HCT116 (cell line): ENCODE data around the gene RAMP3. TPM values are rescaled to one million over a fixed set of nuclear protein-coding genes. Genes with fewer than 3 reads are reported as not detected.

Experiments
- ATAC-seq: fragments of 200-7000 bp; cut with Tn5 transposase; 2 replicates; pipeline ENCODE4 v1.9.1; 2020; ENCODE audit warnings: mild to moderate bottlenecking, moderate library complexity
- BruUV-seq: library from RNA; stranded (reverse); fragments of 400-500 nt; replicated peaks from 2 replicates; lab custom pipeline; 2021; lab: Mats Ljungman, UMichigan
- CTCF ChIA-PET: fragments of 300-600 bp; sonication (Branson Sonifier 250); formaldehyde crosslinking; loops from one replicate; lab custom pipeline; 2021; ENCODE audit warnings: antibody characterized with exemption; lab: Charles Lee
- POLR2A ChIA-PET: fragments of 300-600, 350-600 bp; sonication (Branson Sonifier 250); formaldehyde crosslinking; loops from one replicate; lab custom pipeline; 2021; ENCODE audit warnings: antibody characterized with exemption; lab: Charles Lee
- RAD21 ChIA-PET, 2 experiments: fragments of 300-600 bp; sonication (Branson Sonifier 250); formaldehyde crosslinking; loops; one replicate each; lab custom pipeline; 2023; ENCODE audit warnings: low total read pairs in 2 of 2; ENCODE audit not compliant: uncharacterized antibody in 2 of 2, unreplicated experiment in 2 of 2, low non-redundant PET in 1 of 2; lab: Charles Lee
- DNase-seq: peaks from one replicate; pipeline ENCODE4 v3.0.0-alpha.2; 2010; ENCODE audit warnings: low read depth, low spot score
- H2AFZ ChIP-seq: fragments of 200-600 bp; shearing (Covaris generic), sonication (generic); 2 replicates; pipeline ENCODE4 v1.6.1; 2017; ENCODE audit warnings: low read depth, mixed run types, mixed read lengths, antibody characterized with exemption, low read length; ENCODE audit not compliant: poor library complexity, severe bottlenecking
- H3K27ac ChIP-seq: 2 replicates; pipeline ENCODE4 v1.5.1; 2012; ENCODE audit warnings: low read depth, low read length
- H3K27me3 ChIP-seq: fragments of 200-600 bp; sonication (generic); 2 replicates; pipeline ENCODE4 v1.6.1; 2016; ENCODE audit warnings: mixed run types, low read length, mixed read lengths; ENCODE audit not compliant: insufficient read depth
- H3K36me3 ChIP-seq, 2 experiments: fragments of 200-500 bp in 1 of 2; fragments of 200-600 bp in 1 of 2; sonication (Bioruptor generic) in 1 of 2; sonication (generic) in 1 of 2; 2 replicates each; pipeline versions ENCODE4 v1.5.1 to v1.6.1; 2014 to 2016; ENCODE audit warnings: low read length in 2 of 2, inconsistent platforms in 1 of 2, mixed read lengths in 1 of 2, mixed run types in 1 of 2; ENCODE audit not compliant: insufficient read depth in 2 of 2, control insufficient read depth in 1 of 2
- H3K4me1 ChIP-seq, 2 experiments: fragments of 200-600 bp in 1 of 2; sonication (generic) in 1 of 2; 2 replicates each; pipeline versions ENCODE4 v1.5.1 to v1.6.1; 2012 to 2017; ENCODE audit warnings: low read length in 2 of 2, inconsistent platforms in 1 of 2, mild to moderate bottlenecking in 1 of 2, mixed read lengths in 1 of 2, mixed run types in 1 of 2, moderate library complexity in 1 of 2; ENCODE audit not compliant: insufficient read depth in 2 of 2, control insufficient read depth in 1 of 2
- H3K4me2 ChIP-seq: fragments of 200-600 bp; sonication (generic); 2 replicates; pipeline ENCODE4 v1.6.1; 2017; ENCODE audit warnings: mixed run types, low read length, mixed read lengths
- H3K4me3 ChIP-seq, 2 experiments: fragments of 200-600 bp in 1 of 2; sonication (generic) in 1 of 2; replicated peaks in 1 of 2; 2 replicates each; pipeline ENCODE4 v1.5.1; 2011 to 2016; ENCODE audit warnings: low read length in 2 of 2, control low read depth in 1 of 2, low read depth in 1 of 2, mild to moderate bottlenecking in 1 of 2, mixed read lengths in 1 of 2, mixed run types in 1 of 2
- H3K79me2 ChIP-seq: fragments of 200-600 bp; sonication (generic); 2 replicates; pipeline ENCODE4 v1.6.1; 2017; ENCODE audit warnings: mild to moderate bottlenecking, mixed run types, low read length, moderate library complexity, mixed read lengths; ENCODE audit not compliant: insufficient read depth
- H3K9ac ChIP-seq: fragments of 200-600 bp; sonication (generic); 2 replicates; pipeline ENCODE4 v1.6.1; 2016; ENCODE audit warnings: low read length, mixed read lengths
- H3K9me2 ChIP-seq: fragments of 200-600 bp; sonication (generic), shearing (Covaris generic); 2 replicates; pipeline ENCODE4 v1.6.1; 2017; ENCODE audit warnings: mixed run types, mild to moderate bottlenecking, moderate library complexity; ENCODE audit not compliant: insufficient read depth
- H3K9me3 ChIP-seq, 2 experiments: fragments of 200-500 bp in 1 of 2; fragments of 200-600 bp in 1 of 2; sonication (Bioruptor generic) in 1 of 2; sonication (generic) in 1 of 2; 2 replicates each; pipeline ENCODE4 v1.6.1; 2014 to 2017; ENCODE audit warnings: low read length in 2 of 2, mixed read lengths in 2 of 2, inconsistent platforms in 1 of 2, low read depth in 1 of 2, mild to moderate bottlenecking in 1 of 2, mixed run types in 1 of 2, moderate library complexity in 1 of 2; ENCODE audit not compliant: control insufficient read depth in 1 of 2, insufficient read depth in 1 of 2
- H4K20me1 ChIP-seq: fragments of 200-600 bp; sonication (generic), shearing (Covaris generic); 2 replicates; pipeline ENCODE4 v1.6.1; 2017; ENCODE audit warnings: mixed run types, mild to moderate bottlenecking, moderate library complexity; ENCODE audit not compliant: insufficient read depth
- ATF3 ChIP-seq: IDR thresholded peaks from 2 replicates; pipeline ENCODE4 v1.6.1; 2012
- CEBPB ChIP-seq: IDR thresholded peaks from 2 replicates; pipeline ENCODE4 v1.6.1; 2012; ENCODE audit warnings: low read depth
- MAX ChIP-seq: IDR thresholded peaks from 2 replicates; pipeline ENCODE4 v1.6.1; 2012
- POLR2A ChIP-seq: IDR thresholded peaks from 2 replicates; pipeline ENCODE4 v1.7.0; 2011; ENCODE audit warnings: borderline replicate concordance; ENCODE audit not compliant: insufficient read depth, insufficient read length; ENCODE audit errors: extremely low read depth
- POLR2AphosphoS5 ChIP-seq: IDR thresholded peaks from 2 replicates; pipeline ENCODE4 v1.6.1; 2011; ENCODE audit warnings: mild to moderate bottlenecking, low read depth, low read length, moderate library complexity
- SIN3A ChIP-seq: IDR thresholded peaks from 2 replicates; pipeline ENCODE4 v1.6.1; 2012; ENCODE audit warnings: low read depth
- SP1 ChIP-seq: IDR thresholded peaks from 2 replicates; pipeline ENCODE4 v1.6.1; 2012; ENCODE audit warnings: low read depth
- TCF7L2 ChIP-seq: IDR thresholded peaks from 2 replicates; pipeline ENCODE4 v1.7.0; 2011; ENCODE audit warnings: borderline replicate concordance, inconsistent platforms; ENCODE audit not compliant: insufficient read depth, insufficient read length; ENCODE audit errors: extremely low read depth
- YY1 ChIP-seq: IDR thresholded peaks from 2 replicates; pipeline ENCODE4 v1.6.1; 2011; ENCODE audit warnings: low read length, low read depth, moderate library complexity, mild to moderate bottlenecking; ENCODE audit not compliant: insufficient replicate concordance; ENCODE audit errors: extremely low read depth
- intact Hi-C: fragments of 100-400 bp; cut with micrococcal nuclease; formaldehyde crosslinking; loops from 2 replicates; pipeline ENCODE4 v1.10.0; 2022
- total RNA-seq: library from RNA; stranded (reverse); gene quantifications from one replicate; pipeline ENCODE4 v1.2.1, GENCODE V29; 2021; ENCODE audit not compliant: unreplicated experiment
- TF ChIP-seq, protein P1 (sequence below): IDR thresholded peaks from 2 replicates; pipeline ENCODE4 v1.6.1; 2011; ENCODE audit warnings: mild to moderate bottlenecking, low read length, moderate library complexity; ENCODE audit not compliant: insufficient replicate concordance; ENCODE audit errors: extremely low read depth
- TF ChIP-seq, protein P2 (sequence below): IDR thresholded peaks from 2 replicates; pipeline ENCODE4 v1.6.1; 2012; ENCODE audit warnings: low read depth
- TF ChIP-seq, protein P3 (sequence below), 3 experiments: fragments of 200-600 bp in 1 of 3; sonication (generic) in 1 of 3; IDR thresholded peaks in 2 of 3; conservative IDR thresholded peaks in 1 of 3; 2 replicates each; pipeline ENCODE4 v1.5.1; 2012 to 2017; ENCODE audit warnings: low read depth in 2 of 3, low read length in 2 of 3, antibody characterized with exemption in 1 of 3, borderline replicate concordance in 1 of 3, control low read depth in 1 of 3, mild to moderate bottlenecking in 1 of 3, mixed read lengths in 1 of 3, mixed run types in 1 of 3, moderate library complexity in 1 of 3; ENCODE audit not compliant: insufficient read depth in 1 of 3

Gene RAMP3
- total RNA-seq, 1 experiment from 2014 or later = not detected

- TF ChIP-seq, protein P1, sequence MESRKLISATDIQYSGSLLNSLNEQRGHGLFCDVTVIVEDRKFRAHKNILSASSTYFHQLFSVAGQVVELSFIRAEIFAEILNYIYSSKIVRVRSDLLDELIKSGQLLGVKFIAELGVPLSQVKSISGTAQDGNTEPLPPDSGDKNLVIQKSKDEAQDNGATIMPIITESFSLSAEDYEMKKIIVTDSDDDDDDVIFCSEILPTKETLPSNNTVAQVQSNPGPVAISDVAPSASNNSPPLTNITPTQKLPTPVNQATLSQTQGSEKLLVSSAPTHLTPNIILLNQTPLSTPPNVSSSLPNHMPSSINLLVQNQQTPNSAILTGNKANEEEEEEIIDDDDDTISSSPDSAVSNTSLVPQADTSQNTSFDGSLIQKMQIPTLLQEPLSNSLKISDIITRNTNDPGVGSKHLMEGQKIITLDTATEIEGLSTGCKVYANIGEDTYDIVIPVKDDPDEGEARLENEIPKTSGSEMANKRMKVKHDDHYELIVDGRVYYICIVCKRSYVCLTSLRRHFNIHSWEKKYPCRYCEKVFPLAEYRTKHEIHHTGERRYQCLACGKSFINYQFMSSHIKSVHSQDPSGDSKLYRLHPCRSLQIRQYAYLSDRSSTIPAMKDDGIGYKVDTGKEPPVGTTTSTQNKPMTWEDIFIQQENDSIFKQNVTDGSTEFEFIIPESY = no peak
- TF ChIP-seq MAX (no peak), CEBPB (no peak), SIN3A (no peak), TCF7L2 (no peak)
Observed at GRCh38 chr7:45190406-45191165, 33.0 kb downstream of the RAMP3 start (continued).

GRCh38 chr7:45191396-45191795 lies 33.8 kb downstream of the RAMP3 start:
- no peak overlapping the region for H3K27ac ChIP-seq
- H3K9ac ChIP-seq = no peak overlapping the region
- H3K79me2 ChIP-seq = no peaks in the 10 kb centered on the region
- intact Hi-C loops = no loop called here
- no peak for ATAC-seq
- no peaks in the 10 kb centered on the region for H3K36me3 ChIP-seq
- POLR2A ChIA-PET = no interaction called here
- no peaks in the 10 kb centered on the region for H3K9me3 ChIP-seq
- H2AFZ ChIP-seq = no peak overlapping the region
- no peak overlapping the region for H3K4me2 ChIP-seq
- H3K9me2 ChIP-seq = no peaks in the 10 kb centered on the region
- RAD21 ChIA-PET = no interaction called here
- H4K20me1 ChIP-seq = no peaks in the 10 kb centered on the region
- CTCF ChIA-PET = no interaction called here
- BruUV-seq = no TSS peak
- no peak overlapping the region for H3K4me3 ChIP-seq
- H3K4me1 ChIP-seq = no peaks in the 10 kb centered on the region
- no peak for DNase-seq
- peaks cover 6% of the 10 kb centered on the region for H3K27me3 ChIP-seq
- TF ChIP-seq POLR2AphosphoS5 = no peak
- TF ChIP-seq, protein P2, sequence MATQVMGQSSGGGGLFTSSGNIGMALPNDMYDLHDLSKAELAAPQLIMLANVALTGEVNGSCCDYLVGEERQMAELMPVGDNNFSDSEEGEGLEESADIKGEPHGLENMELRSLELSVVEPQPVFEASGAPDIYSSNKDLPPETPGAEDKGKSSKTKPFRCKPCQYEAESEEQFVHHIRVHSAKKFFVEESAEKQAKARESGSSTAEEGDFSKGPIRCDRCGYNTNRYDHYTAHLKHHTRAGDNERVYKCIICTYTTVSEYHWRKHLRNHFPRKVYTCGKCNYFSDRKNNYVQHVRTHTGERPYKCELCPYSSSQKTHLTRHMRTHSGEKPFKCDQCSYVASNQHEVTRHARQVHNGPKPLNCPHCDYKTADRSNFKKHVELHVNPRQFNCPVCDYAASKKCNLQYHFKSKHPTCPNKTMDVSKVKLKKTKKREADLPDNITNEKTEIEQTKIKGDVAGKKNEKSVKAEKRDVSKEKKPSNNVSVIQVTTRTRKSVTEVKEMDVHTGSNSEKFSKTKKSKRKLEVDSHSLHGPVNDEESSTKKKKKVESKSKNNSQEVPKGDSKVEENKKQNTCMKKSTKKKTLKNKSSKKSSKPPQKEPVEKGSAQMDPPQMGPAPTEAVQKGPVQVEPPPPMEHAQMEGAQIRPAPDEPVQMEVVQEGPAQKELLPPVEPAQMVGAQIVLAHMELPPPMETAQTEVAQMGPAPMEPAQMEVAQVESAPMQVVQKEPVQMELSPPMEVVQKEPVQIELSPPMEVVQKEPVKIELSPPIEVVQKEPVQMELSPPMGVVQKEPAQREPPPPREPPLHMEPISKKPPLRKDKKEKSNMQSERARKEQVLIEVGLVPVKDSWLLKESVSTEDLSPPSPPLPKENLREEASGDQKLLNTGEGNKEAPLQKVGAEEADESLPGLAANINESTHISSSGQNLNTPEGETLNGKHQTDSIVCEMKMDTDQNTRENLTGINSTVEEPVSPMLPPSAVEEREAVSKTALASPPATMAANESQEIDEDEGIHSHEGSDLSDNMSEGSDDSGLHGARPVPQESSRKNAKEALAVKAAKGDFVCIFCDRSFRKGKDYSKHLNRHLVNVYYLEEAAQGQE = no peak
- TF ChIP-seq SP1 = no peak
- no peak for TF ChIP-seq SIN3A
- no peak for TF ChIP-seq POLR2A
- no peak for TF ChIP-seq YY1
- TF ChIP-seq, protein P1 = no peak
- TF ChIP-seq, protein P3, sequence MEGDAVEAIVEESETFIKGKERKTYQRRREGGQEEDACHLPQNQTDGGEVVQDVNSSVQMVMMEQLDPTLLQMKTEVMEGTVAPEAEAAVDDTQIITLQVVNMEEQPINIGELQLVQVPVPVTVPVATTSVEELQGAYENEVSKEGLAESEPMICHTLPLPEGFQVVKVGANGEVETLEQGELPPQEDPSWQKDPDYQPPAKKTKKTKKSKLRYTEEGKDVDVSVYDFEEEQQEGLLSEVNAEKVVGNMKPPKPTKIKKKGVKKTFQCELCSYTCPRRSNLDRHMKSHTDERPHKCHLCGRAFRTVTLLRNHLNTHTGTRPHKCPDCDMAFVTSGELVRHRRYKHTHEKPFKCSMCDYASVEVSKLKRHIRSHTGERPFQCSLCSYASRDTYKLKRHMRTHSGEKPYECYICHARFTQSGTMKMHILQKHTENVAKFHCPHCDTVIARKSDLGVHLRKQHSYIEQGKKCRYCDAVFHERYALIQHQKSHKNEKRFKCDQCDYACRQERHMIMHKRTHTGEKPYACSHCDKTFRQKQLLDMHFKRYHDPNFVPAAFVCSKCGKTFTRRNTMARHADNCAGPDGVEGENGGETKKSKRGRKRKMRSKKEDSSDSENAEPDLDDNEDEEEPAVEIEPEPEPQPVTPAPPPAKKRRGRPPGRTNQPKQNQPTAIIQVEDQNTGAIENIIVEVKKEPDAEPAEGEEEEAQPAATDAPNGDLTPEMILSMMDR (IDR thresholded peaks at IDR 0.05 in 2 of 3, conservative IDR thresholded peaks at IDR 0.05 in 1 of 3; ENCODE audit: borderline replicate concordance in 1 of 3, insufficient read depth in 1 of 3, low read depth in 2 of 3, low read length in 2 of 3) = no peak
- no peak for TF ChIP-seq ATF3
